Psoas muscle (tissue), 8 donors: ENCODE data around the gene FXYD2. TPM values are rescaled to one million over a fixed set of nuclear protein-coding genes. Genes with fewer than 3 reads are reported as not detected.
A peak's percentile ranks its signal among the peaks of the same experiment; 100 is the strongest.
"Not testable (repeated sequence)": the region's sequence is repeated elsewhere in the genome, so short reads cannot be mapped to it uniquely, and the experiment has no call there.

Experiments used
- ATAC-seq, 4 donors: fragments of 200-7000 bp; cut with Tn5 transposase; one replicate each; pipeline ENCODE4 v1.9.1; 2020; ENCODE audit warnings: moderate library complexity in 3 of 4, mild to moderate bottlenecking in 2 of 4
- DNase-seq, 2 donors: peaks; one replicate each; pipeline ENCODE4 v3.0.0-alpha.2; 2020
- H3K27ac ChIP-seq: fragments of 200-600 bp; one replicate; pipeline ENCODE4 v1.8.0; 2022
- H3K27me3 ChIP-seq, 3 donors: fragments of 200-600 bp in 1 of 3; one replicate each; pipeline versions ENCODE4 v1.6.1 to v1.8.0; 2013 to 2022; ENCODE audit warnings: low read length in 2 of 3, mild to moderate bottlenecking in 2 of 3, moderate library complexity in 1 of 3; ENCODE audit not compliant: insufficient read depth in 3 of 3
- H3K36me3 ChIP-seq, 2 donors: fragments of 200-600 bp in 1 of 2; one replicate each; pipeline versions ENCODE4 v1.6.1 to v1.8.0; 2013 to 2022; ENCODE audit warnings: low read depth in 1 of 2, mild to moderate bottlenecking in 1 of 2, moderate library complexity in 1 of 2; ENCODE audit not compliant: insufficient read depth in 1 of 2
- H3K4me1 ChIP-seq: fragments of 200-600 bp; one replicate; pipeline ENCODE4 v1.8.0; 2022
- H3K4me3 ChIP-seq: fragments of 200-600 bp; one replicate; pipeline ENCODE4 v1.8.0; 2022; ENCODE audit warnings: mild to moderate bottlenecking
- H3K9me3 ChIP-seq: fragments of 200-600 bp; one replicate; pipeline ENCODE4 v1.8.0; 2022
- WGBS, 3 donors: extraction: QIAGEN DNeasy Blood & Tissue Kit; methylation state at CpG; one replicate each; pipeline versions ENCODE4 v1.1.6 to v1.1.7; 2013; 5-methylcytosine and 5-hydroxymethylcytosine counted together
- intact Hi-C, 2 donors: fragments of 100-400 bp; cut with DNase I; formaldehyde crosslinking; loops; one replicate each; pipeline versions ENCODE4 v1.11.0 to v1.14.2; 2022
- polyA plus RNA-seq, 3 donors: library from polyadenylated mRNA; stranded (reverse); fragments of 200-250 nt; gene quantifications; one replicate each; pipeline ENCODE4 v1.2.3, GENCODE V29; 2013
- total RNA-seq, 4 donors: library from RNA; stranded (reverse); fragmentation: NEBNext Ultra II Directional in 2 of 4; extraction: Animal tissue kit (Norgen Biotek cat#: 25700) in 2 of 4; gene quantifications; one replicate each; pipeline versions ENCODE4 v1.2.1 to v1.2.4, GENCODE V29; 2021 to 2023
- TF ChIP-seq, protein P1 (sequence below): fragments of 200-600 bp; IDR thresholded peaks from one replicate; pipeline ENCODE4 v1.8.0; 2022; ENCODE audit warnings: antibody characterized with exemption
- donor health status: healthy with polysubstance abuse.
- donor health status: DM: no; HTN: no; CAD: no; lungs with moderate emphysema.
- donor health status: Bipolar disorder and iron deficiency.
- donor health status: healthy.
- donor health status: DM: yes; HTN: yes; CAD: no.
- donor health status: DM: no; HTN: no; CAD: no.
- donor health status: DM: no; HTN: no; CAD: no.
- donor health status: DM: yes; HTN: yes; CAD: no.

FXYD2 gene
- total and polyA plus RNA-seq, 7 donors: 0.17 to 0.69 (median 0.42) TPM; not detected in 2

DNA sequence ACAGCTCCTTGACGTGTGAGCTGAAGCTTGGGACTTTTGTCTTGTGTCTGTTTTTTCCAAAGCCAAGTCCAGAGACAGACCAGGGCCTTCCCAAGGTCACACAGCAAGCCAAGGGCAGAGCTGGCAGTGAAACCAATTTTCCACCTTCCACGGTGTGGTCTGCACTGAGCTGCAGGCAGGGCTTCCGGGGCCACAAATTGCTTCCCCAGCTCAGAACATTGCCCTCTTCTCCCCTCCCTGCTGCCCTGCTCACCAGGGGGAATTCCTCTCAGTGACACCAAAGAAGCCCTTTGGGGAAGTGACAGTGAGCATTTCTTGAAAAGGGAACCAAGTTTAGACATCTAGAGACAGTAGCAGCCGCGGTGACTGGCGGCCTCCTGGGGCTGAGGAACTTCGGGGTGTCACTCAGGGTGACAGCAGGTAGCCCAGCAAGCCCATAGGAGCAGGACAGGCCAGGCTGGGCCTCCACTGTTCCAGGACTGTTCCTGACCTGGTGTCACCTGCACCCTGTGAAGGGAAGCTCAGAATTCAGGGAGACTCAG, 9.2 kb downstream of the FXYD2 start:
- Histone ChIP-seq H3K36me3 (no peaks in the 10 kb centered on the region), H3K4me3 (no peak overlapping the region), H3K4me1 (no peaks in the 10 kb centered on the region), H3K27ac (no peak overlapping the region), H3K27me3 (no peaks in the 10 kb centered on the region), H3K9me3 (no peaks in the 10 kb centered on the region)
- 62 to 69% (median 63%) methylated on average over 6 to 7 of the region's 7 CpGs for WGBS, 3 donors
- DNase-seq: peak in 1 of 2 donors; percentile 51
- ATAC-seq: peak in 2 of 4 donors; percentile 21
- intact Hi-C loops: no loop called here
- TF ChIP-seq, protein P1, sequence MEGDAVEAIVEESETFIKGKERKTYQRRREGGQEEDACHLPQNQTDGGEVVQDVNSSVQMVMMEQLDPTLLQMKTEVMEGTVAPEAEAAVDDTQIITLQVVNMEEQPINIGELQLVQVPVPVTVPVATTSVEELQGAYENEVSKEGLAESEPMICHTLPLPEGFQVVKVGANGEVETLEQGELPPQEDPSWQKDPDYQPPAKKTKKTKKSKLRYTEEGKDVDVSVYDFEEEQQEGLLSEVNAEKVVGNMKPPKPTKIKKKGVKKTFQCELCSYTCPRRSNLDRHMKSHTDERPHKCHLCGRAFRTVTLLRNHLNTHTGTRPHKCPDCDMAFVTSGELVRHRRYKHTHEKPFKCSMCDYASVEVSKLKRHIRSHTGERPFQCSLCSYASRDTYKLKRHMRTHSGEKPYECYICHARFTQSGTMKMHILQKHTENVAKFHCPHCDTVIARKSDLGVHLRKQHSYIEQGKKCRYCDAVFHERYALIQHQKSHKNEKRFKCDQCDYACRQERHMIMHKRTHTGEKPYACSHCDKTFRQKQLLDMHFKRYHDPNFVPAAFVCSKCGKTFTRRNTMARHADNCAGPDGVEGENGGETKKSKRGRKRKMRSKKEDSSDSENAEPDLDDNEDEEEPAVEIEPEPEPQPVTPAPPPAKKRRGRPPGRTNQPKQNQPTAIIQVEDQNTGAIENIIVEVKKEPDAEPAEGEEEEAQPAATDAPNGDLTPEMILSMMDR: no peak

DNA sequence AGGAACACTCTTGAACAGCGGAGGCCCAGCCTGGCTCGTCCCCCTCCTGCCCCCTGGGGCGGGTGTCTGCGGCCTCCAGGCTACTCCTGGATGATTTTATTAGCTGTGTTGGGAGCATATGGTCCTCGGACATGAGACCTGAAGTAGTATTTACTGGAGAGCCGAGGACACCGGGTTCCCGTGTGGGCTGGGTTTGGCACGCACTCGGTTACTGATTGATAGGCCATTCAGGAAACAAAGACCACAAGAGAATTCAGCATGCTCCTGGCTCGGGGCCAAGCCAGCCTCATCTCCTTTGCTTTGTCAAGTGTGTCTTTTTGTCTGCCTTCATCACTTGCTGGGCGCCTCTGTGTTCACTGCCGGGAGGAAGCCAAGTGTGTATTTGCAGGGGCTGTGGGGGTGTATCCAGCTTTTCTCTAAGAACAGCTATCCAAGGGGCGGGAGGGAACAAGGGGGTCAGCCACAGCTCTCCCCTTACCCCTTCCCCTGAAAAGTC, 9.7 kb downstream of the FXYD2 start:
- H3K27me3 ChIP-seq: no peaks in the 10 kb centered on the region
- H3K27ac ChIP-seq: no peak overlapping the region
- TF ChIP-seq, protein P1: no peak
- intact Hi-C loops: no loop called here
- no peaks in the 10 kb centered on the region for H3K9me3 ChIP-seq
- no peaks in the 10 kb centered on the region for H3K4me1 ChIP-seq
- H3K36me3 ChIP-seq: no peaks in the 10 kb centered on the region
- ATAC-seq (no peak), DNase-seq (peak; percentile 65 to 82)
- 56 to 65% (median 58%) methylated on average over 14 of the region's 14 CpGs for WGBS, 3 donors
- no peak overlapping the region for H3K4me3 ChIP-seq

DNA sequence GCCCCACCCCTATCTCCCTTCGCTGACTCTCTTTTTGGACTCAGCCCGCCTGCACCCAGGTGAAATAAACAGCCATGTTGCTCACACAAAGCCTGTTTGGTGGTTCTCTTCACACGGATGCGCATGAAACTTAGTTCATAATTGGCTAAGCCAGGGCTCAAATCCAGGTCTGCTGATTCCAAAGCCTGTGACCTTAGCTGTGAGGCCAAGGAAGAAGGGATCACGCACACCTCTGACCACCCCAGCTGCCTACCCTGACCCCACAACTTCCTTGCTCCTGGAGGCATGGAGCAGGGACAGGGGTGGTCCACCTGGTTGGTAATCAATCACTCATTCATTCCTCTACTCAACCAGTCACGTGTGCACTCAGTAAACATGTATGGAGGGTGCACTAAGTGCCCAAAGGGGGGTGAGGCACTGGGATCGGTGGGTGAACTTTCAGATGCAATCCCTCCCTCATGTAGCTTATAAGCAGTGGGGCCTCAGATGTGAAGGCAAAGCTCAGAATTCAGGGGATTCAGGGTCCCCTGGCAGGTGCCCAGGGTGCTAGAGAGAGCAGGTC, 10.3 kb downstream of the FXYD2 start:
- H3K27me3 ChIP-seq: no peaks in the 10 kb centered on the region
- no peak for ATAC-seq
- H3K27ac ChIP-seq: no peak overlapping the region
- no peaks in the 10 kb centered on the region for H3K36me3 ChIP-seq
- intact Hi-C loops: no loop called here
- WGBS, 3 donors: 80 to 87% (median 81%) methylated on average over 6 to 7 of the region's 7 CpGs
- H3K4me3 ChIP-seq: no peak overlapping the region
- no peaks in the 10 kb centered on the region for H3K4me1 ChIP-seq
- TF ChIP-seq, protein P1: no peak
- H3K9me3 ChIP-seq: no peaks in the 10 kb centered on the region
- no peak for DNase-seq

DNA sequence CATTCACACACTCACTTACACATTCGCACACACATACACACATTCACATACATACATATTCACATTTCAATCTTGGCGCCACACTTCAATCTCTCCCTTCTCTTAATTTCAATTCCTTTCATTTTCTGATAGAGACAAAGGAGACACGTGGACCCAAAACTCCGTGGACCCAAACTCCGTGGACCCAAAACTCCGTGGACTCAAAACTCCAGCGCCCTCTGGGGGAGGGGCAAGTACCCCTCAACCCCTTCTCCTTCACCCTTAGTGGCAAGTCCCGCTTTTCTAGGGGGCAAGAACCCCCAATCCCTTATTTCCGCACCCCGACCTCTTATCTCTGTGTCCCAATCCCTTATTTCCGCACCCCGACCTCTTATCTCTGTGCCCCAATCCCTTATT, 14.5 kb downstream of the FXYD2 start:
- H3K27ac ChIP-seq, H3K4me1 ChIP-seq, H3K4me3 ChIP-seq, intact Hi-C loops, H3K9me3 ChIP-seq, H3K36me3 ChIP-seq, H3K27me3 ChIP-seq, ATAC-seq, DNase-seq: not testable (repeated sequence)
- WGBS, 3 donors: 91 to 96% (median 94%) methylated on average over 12 of the region's 12 CpGs

DNA sequence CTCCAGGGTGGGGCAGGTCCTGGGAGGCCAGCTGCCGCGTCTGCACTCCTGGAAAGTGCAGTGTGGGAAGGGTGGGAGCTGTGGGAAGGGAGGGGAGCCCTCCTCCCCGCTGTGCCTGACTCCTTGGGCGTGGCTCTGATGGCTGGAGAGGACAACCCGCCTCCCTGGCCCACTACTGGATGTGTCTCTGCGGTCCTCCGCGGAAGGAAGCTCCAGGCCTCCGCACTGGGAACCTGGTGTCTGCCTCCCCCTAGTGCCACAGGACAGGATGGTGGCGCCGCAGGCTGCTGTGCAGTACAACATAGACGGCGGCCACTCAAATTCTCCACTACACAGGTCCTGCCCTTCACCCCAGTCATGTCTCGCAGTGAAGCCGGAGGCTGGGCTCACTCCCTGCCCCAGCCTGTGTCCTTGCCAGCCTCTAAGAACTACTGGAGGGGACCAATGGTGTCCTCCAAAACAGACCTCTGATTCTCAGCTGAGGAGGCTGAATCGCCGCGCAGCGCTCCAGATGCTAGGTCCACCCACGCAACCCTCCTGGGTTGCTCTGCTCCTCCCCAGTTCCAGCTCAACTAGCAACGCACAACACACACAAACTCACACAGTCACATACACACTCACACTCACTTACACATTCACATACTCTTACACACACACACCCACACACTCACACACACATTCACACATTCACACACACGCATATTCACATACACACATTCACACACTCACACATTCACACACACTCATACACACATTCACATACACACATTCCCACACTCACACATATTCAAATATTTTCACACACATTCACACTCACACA, 15.1 kb downstream of the FXYD2 start:
- H3K27ac ChIP-seq: no peak overlapping the region
- no peaks in the 10 kb centered on the region for H3K9me3 ChIP-seq
- H3K27me3 ChIP-seq: peaks cover 0 to 10% (median 0%) of the 10 kb centered on the region in 3 donors
- H3K36me3 ChIP-seq: no peaks in the 10 kb centered on the region
- 35 to 45% (median 37%) methylated on average over 21 to 22 of the region's 22 CpGs for WGBS, 3 donors
- no peak overlapping the region for H3K4me3 ChIP-seq
- peak; percentile 63 to 82 for DNase-seq
- intact Hi-C loops: loop anchor here (2.0 to 5.0 kb wide), 3 partner anchors 138 to 243 kb away; no protein-coding TSS in a partner anchor
- TF ChIP-seq, protein P1: peak; percentile 22
- no peaks in the 10 kb centered on the region for H3K4me1 ChIP-seq
- peak; percentile 55 to 80 (median 68) for ATAC-seq
